ENCODE data around the gene ECHDC1.
"Not testable (repeated sequence)": the region's sequence is repeated elsewhere in the genome, so short reads cannot be mapped to it uniquely, and the experiment has no call there.

Gene ECHDC1

DNA sequence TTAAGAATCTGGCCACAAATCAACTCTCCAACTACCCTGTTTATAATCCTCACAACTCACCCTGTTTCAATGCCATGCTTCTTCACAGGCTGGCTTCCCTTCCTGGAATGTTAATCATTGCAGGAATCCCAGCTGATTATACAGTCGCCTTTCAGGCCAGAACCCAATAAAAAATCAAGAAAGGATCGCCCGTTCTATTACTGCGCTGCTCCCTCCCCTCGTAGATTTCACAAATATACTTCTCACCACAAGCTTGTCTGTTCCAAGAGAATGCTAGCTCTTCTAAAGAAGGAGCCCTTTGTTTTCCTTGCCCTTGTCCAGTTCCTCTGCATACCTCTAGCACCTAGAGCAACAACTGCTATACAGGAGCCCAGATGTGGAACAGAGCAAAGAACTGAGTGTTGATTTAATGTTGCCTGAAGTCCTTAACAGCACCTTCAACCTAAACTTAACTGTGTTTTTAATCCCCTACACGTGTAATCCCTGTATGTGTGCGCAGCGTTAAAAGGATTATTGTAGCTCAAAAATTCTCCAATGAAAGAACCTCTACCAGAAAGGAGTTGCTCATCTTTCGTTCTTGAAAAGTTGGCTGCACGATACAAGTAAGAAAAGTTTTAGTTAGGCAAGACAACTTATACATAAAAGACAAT lies 988 bp downstream of the ECHDC1 start:
- DNase-seq (ENCODE audit: low read depth) = peak; percentile 5
- TF ChIP-seq, protein P1, sequence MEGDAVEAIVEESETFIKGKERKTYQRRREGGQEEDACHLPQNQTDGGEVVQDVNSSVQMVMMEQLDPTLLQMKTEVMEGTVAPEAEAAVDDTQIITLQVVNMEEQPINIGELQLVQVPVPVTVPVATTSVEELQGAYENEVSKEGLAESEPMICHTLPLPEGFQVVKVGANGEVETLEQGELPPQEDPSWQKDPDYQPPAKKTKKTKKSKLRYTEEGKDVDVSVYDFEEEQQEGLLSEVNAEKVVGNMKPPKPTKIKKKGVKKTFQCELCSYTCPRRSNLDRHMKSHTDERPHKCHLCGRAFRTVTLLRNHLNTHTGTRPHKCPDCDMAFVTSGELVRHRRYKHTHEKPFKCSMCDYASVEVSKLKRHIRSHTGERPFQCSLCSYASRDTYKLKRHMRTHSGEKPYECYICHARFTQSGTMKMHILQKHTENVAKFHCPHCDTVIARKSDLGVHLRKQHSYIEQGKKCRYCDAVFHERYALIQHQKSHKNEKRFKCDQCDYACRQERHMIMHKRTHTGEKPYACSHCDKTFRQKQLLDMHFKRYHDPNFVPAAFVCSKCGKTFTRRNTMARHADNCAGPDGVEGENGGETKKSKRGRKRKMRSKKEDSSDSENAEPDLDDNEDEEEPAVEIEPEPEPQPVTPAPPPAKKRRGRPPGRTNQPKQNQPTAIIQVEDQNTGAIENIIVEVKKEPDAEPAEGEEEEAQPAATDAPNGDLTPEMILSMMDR (IDR thresholded peaks at IDR 0.05; ENCODE audit: insufficient read depth, low read depth, low read length, missing control alignments) = no peak
- H3K4me3 ChIP-seq (ENCODE audit: low read depth, low read length) = peak overlapping the region; percentile 83

DNA sequence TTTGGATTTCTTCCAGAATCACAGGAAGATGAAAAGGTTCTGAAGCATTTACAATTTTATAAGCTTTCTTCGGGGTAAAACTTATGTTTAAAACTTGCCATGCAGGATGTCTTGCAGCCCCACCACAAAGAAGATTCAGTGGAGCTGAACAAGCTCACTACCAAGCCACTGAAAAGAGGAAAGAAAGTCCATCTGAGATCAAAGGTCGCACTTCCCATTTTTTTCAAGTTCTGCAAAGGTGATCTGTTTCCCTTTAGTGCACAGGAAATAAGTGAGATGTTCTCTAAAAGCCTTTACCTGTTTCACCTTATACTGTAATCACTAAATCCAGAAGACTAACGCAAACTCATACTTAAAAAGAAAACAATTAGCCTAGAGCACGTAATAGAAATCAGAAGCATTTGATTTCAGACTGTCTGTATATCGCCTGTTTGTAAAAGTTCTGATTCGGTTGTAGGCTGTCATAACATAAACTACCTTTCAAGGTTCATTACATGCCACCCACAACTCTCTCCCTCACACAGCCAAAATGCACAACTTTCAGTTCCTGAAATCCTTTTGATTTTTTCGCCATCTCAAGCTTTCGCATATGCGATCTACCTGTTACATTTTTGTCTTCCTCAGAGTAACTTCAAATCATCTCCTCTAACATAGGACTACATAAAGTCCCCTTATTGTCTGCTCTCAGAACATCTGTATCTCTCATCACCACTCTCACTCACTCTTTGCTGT lies 1.8 kb downstream of the ECHDC1 start:
- DNase-seq (ENCODE audit: low read depth) = peak; percentile 38
- TF ChIP-seq, protein P1 (IDR thresholded peaks at IDR 0.05; ENCODE audit: insufficient read depth, low read depth, low read length, missing control alignments) = no peak
- H3K4me3 ChIP-seq (ENCODE audit: low read depth, low read length) = peak overlapping the region; percentile 83

DNA sequence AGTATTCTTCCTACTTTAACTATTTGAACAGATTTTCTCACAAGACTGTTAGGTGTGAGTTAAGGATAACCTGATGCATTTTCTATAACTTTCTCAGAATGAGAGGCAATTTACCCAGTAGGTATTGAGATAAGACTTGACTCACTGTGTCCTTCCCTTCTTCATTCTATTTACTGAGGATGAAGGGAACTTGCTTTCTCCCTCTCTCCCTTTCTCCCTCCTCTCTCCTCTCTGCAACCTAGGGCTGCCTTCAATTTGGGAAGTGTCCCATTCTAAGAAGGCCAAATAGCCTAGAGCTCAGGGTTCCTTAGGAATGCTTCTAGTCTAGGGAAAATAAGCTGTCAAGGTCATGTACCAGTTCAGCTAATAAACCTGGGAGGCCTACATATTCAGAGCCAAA lies 3.2 kb downstream of the ECHDC1 start:
- no peak overlapping the region for H3K4me3 ChIP-seq (ENCODE audit: low read depth, low read length)
- no peak for DNase-seq (ENCODE audit: low read depth)
- TF ChIP-seq, protein P1 (IDR thresholded peaks at IDR 0.05; ENCODE audit: insufficient read depth, low read depth, low read length, missing control alignments) = no peak

DNA sequence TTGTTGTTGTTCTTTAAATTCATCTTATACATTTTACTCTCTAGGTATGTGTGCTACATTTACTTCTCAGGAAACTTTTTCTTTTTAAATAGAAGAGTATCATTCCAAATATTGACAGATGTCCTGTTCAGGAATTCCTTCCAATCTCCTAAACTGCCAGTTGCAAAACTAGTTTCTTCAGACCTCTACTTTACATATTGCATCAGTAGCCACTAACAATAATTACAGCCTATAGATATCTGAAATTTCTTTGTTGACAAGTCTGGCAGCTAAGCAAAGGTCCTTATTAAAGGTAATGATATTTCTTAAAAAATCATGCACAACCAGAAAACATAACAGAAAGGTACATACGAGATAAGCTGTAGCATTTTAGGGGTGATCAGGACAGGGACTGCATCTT lies 4.5 kb downstream of the ECHDC1 start:
- H3K4me3 ChIP-seq (ENCODE audit: low read depth, low read length) = no peak overlapping the region
- TF ChIP-seq, protein P1 (IDR thresholded peaks at IDR 0.05; ENCODE audit: insufficient read depth, low read depth, low read length, missing control alignments) = no peak
- no peak for DNase-seq (ENCODE audit: low read depth)

DNA sequence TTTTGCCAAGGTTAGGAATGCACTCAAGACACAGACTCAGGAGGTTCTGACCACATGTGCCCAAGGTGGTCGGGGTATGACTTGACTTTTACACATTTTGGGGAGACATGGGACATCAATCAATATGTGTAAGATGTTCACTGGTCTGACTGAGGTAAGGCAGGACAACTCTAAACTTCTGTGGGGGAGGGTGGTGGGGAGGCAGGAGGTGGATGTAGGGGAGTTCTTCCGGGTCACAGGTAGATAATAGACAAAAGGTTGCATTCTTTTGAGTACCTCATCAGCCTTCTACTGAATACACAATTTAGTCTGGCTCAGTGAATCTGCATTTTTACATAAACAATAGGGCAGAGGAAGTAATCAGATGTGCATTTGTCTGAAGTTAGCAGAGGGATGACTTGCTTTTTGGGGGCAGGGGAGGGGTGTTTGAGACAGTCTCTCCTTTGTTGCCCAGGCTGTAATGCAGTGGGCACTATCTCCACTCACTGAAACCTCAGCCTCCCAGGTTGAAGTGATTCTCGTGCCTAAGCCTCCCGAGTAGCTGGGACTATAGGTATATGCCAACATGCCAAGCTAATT lies 10.9 kb downstream of the ECHDC1 start:
- no peak for DNase-seq (ENCODE audit: low read depth)
- no peak overlapping the region for H3K4me3 ChIP-seq (ENCODE audit: low read depth, low read length)
- TF ChIP-seq, protein P1 (IDR thresholded peaks at IDR 0.05; ENCODE audit: insufficient read depth, low read depth, low read length, missing control alignments) = no peak

DNA sequence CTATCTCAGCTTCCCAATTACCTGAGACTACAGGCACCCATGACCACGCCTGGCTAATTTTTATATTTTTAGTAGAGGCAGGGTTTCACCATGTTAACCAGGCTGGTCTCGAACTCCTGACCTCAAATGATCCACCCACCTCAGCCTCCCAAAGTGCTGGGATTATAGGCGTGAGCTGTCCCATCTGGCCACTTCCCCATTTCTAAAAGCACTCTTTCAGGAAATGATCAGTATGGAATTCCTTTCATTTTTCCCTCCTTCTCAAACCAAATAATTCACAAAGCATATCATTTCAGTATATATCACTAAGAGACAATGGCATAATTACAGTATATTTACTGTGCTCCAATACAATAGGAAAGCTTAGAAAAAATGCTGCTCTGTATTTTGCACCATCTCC lies 12.2 kb downstream of the ECHDC1 start:
- DNase-seq (ENCODE audit: low read depth) = not testable (repeated sequence)

DNA sequence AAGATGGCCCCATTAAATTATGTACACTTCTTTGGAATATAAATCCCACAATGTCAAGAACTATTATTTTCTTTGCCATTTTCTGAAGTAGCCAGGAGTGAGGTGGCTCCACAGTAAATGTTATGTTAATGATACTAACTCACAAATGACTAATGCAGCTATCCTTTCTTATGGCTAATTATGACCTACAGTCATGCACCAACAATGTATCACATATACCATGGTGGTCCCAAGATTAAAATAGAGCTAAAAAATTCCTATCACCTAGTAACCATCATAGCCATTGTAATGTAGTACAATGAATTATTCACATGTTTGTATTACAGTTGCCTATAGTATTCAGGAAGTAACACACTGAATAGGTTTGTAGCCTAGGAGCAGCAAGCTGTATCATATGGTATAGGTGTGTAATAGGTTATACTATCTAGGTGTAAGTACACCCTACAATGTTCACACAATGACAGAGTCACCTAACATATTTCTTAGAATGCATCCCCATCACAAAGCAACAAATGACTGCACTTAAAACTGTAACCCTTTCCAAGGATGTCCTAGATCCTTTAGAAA lies 15.3 kb downstream of the ECHDC1 start:
- DNase-seq (ENCODE audit: low read depth) = no peak
- TF ChIP-seq, protein P1 (IDR thresholded peaks at IDR 0.05; ENCODE audit: insufficient read depth, low read depth, low read length, missing control alignments) = no peak
- H3K4me3 ChIP-seq (ENCODE audit: low read depth, low read length) = no peak overlapping the region

More for the DNA sequence above, 12.2 kb downstream of the ECHDC1 start:
- H3K4me3 ChIP-seq (ENCODE audit: low read depth, low read length) = not testable (repeated sequence)
